UCSD-AML1 (cell line): ENCODE measurements around the gene PLK2.

Experiments
- DNase-seq: peaks from one replicate; lab custom pipeline; 2025; ENCODE audit not compliant: unreplicated experiment; lab: John Stamatoyannopoulos, UW

PLK2 gene

DNA sequence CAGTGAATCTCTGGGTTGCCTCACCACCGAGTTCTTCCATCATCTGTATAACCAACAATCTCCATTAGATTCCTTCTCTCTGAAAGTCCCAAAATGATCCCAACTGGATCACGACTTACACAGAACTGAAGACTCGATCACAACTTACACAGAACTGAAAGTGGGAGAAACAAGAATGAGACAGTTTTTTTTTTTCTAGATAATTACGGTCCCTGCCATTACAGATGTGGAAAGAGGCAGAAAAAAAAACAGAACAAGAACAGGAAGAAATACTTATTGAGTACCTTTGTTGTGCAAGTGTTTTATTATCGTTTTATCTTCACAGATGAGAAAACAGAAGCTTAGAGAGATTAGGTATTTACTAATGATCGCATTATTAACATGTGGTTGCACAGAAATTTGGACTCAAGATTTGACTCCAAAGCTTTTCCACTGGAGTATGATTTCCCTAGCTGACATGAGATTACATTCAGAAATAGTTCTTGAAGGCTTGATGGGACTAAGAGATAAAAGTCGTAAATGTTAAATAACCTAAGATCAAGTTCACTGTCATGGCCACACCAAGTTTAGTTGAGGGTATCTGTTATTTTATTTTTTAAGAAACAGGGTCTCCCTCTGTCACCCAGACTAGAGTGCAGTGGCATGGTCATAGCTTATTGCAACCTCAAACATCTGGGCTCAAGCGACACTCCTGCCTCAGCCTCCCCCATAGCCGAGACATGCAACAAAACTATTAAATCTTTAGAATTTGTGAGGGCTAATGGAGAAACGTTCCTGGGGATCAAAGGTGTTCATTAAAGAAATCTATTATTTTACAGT is 8.9 kb downstream of the PLK2 start:
- no peak for DNase-seq

DNA sequence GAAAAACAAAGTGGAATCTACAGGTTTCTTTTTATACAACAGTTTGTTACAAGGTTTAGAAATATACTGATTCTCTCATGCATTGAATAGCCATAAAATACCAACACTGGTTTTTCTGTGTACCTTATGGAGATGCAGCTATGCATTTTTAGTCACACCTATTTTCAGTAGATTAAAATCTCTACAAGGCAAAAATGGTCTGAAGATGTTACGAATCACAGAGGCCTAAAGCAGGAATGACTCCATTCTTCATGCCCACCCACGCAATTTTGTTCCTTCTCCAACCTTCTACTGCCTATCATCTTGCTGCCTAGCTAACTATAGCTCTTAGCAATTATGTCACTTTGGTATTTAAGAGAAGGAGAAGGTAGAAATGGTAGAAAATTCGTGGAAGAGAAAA is 9.9 kb downstream of the PLK2 start:
- no peak for DNase-seq

DNA sequence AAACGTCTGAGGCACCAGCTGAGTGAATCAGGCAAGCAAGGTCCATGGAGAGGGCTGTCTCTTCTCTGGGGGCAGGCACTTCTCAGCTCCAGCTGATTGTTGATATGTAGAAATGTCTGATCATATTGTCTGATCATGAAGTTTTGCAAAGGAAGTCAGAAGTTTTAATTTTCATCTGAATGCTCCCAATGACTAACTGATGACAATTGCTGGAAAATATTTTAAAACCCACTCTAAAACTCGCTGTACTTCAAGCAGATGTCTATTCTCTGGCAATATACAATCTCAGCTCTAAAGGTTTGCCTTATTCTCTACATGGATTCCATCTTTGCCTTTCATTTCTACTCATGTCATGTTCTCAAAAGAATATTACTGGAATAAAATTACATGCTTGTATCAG is 12.7 kb downstream of the PLK2 start:
- no peak for DNase-seq

DNA sequence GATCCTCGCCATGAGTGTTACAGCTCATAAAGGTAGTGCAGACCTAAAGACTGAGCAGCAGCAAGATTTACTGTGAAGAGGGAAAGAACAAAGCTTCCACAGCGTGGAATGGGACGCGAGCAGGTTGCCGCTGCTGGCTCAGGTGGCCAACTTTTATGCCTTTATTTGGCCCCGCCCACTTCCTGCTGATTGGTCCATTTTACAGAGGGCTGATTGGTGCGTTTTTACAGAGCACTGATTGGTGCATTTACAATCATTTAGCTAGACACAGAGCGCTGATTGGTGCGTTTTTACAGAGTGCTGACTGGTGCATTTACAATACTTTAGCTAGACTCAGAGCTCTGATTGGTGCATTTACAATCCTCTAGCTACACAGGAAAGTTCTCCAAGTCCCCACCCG is 13.9 kb downstream of the PLK2 start:
- DNase-seq, result no peak

DNA sequence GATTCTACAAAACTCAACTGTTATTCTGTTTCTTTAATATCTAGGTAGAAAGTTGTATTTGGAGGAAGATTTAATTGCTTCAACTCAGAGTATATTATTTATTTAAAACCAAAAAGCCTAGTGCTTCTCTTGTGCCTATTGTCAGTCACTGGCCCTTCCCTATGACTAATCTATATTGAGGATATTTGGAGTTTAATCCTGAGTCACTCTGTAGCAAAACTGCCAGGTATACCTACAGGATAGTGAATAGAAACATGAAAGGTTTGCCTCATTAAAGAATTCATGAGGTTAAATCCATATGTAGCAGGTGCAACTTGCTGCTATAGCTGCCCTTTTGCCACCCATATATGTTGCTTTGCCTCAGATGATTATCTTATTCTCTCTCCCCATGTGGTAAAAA is 15.1 kb downstream of the PLK2 start:
- no peak for DNase-seq

DNA sequence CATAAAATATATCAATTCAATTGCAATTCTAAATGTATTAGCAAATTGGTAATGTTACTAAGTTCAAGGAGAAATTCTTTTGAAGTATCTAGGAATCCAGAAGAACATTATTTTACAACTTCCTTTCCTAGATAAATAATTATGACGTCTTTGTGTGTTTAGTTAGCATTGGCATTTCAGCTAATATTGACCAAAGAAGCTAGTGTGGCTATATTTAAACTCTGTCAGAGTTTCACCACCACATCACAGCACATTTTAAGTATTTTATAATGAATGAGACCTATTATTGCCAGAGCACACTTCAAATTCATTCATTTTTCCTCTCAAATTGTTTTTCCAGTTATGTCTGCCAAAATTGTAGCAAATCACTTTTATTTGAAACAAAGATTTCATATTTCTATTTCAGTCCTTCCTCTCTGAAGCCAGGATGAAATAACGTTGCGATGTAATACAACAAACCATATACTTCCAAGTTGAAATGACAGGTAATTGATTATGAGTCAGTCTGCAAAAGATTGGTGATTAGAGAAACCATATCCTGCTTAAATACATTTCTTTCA is 18.9 kb downstream of the PLK2 start:
- no peak for DNase-seq

DNA sequence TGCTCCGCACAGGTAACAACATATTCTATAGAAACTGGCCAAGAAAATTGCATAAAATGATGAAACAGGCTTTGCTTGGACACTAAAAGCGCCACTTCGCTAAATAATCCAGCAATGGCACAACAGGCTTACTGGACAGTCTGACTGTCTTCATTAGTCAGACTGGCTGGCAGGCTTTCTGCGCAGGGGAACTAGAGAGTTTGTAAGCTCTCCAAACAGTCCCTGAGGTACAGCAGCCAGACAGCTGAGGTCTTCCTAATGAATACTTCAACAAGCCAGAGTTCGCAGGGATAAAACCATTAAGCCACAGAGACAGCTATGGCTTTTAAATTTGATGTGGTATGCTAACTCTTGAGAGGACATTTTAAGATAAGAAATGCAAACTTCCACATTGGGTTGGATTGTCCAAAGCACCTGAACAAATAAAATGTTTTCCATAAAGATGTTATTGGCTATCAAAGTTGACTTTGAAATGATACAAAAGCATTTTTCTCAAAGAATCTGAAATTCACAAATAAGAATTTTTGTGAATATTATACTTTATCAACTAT is 20.7 kb downstream of the PLK2 start:
- no peak for DNase-seq

DNA sequence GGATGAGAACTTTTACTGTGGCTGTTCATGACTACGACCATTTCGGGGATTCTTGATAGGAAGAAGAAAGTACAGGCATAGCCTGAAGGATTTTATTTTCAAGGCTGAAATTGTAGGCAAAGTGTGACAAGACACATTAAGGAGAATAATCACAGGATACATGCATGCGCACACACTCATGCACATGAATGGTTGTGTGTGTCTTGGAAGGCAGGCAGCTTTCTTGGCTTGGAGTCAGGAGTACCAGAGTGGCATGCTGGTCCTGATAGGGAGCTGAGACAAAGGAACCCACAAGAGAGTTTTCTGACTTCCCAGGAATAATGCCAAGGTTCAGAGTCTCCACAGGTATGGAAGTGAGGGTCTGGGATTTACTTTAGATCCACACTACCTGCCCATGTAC is 22.2 kb downstream of the PLK2 start:
- no peak for DNase-seq

DNA sequence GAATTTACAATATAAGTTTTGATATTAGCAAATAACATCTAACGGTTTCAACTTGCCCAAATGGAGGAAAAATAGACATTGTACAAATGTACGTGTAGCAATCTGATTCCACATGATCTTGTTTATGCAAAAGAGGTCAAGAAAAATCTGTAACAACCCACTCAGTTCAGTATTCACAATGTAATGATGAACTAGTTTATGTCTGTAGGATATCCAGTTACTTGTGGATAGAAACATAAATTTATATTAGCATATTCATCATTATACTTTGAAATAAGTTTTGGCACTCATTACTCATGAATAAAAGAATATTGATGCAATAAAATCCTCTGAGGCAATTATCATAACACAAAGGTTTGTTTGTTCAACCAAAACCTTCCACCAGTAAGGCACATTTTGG is 28.1 kb downstream of the PLK2 start:
- DNase-seq, result no peak

DNA sequence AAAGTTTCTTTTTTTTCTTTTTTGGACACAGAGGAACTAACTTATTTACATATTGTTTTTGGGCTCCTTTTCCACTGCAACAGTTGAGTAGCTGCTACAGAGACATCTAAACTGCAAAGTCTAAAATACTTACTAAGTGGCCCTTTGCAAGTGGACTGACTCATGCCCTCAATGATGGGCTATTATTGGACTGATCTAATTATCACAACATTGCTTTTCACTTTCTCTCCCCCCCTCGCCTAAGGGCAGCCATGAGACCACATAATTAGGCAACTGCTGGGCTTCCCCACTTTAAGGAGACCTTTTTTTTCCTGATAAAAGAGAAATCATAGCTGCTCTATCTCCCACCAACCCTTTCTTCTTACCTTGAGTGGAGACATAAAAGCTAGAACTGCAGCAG is 47.0 kb downstream of the PLK2 start:
- DNase-seq, result no peak

DNA sequence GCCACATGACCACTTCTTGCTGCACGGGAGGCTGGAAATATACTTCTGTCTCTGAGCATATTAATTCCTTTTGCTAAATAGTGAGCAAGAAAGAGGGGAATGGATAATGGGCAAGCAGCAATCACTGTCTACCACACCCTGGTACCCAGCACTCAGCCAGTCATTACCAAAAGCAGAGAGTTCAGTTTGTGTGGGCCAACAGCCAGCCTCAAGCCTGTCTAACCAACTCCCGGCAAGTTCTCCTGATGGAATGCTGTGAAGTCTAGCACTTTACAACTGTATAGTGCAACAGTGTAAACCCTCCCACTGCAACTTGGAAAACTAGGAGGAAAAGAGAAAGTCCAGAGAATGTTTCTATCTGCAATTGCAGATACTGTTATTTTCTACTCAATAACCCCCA is 47.8 kb downstream of the PLK2 start:
- no peak for DNase-seq

DNA sequence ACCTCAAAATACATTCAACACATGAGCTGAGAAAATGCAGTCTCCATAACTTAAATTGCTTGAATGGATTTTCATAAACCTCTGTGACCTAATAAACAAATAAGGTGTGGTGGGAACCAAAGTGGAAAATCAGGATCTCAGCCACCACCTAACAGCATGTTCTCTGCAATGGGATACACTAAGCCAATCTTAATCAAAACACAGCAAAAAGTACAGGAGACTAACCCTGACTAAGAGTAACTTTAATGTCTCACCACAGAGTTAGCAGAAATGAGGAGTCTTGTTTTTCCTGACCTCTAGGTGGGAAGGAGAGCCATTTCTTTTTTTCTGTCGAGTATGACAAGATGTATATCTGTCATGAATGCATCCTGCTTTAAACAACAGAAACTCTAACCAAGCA is 48.5 kb downstream of the PLK2 start:
- DNase-seq, result no peak

DNA sequence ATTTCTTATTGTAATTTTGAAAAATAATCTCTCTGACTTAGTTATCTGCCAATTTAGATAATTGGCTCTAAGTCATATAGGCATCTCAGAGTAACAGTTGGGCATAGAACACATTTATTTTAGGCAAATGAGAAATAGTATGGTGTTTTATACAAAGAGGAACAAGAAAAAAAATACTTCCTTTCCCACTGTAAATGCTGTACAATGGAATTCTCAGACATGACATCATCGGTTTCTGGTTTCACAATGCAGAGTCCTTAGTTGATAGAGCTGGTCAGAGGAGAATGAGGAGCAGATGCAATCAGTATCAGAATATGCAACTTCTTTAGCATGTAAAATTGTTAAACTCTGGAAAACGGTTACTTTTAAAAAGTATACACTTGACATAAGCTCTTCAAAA is 49.4 kb downstream of the PLK2 start:
- DNase-seq, result no peak

DNA sequence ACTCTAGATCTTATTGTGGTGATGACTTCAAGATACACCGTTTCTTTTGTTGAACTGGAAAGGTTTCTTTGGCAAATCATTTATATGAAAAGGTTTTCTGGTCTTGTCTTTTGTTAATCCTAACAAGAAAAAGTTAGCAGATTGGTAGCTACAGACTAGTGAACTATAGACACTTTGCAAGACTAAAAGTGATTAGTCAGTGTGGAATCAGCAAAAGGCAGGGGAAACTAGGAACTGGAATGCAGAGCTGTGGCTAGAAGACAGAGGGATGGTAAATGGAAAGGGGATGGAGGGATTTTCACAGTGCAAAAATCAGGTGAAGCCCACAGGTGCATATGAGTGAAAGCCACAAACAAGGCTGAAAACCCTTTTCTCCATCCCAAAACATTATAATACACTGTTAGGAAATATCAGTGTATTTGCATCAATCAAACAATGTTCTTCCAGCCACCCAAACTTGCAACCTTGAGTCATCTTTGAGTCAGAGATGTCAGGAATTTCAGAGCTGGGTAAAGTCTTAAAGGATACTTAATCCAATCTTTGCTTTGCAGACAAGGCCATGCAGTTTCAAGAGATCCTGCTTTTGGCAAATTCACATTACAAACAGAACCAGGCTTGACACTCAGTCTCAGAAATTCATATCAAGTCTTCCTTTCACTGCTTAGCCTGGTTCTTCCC is 52.7 kb downstream of the PLK2 start:
- DNase-seq, result no peak

DNA sequence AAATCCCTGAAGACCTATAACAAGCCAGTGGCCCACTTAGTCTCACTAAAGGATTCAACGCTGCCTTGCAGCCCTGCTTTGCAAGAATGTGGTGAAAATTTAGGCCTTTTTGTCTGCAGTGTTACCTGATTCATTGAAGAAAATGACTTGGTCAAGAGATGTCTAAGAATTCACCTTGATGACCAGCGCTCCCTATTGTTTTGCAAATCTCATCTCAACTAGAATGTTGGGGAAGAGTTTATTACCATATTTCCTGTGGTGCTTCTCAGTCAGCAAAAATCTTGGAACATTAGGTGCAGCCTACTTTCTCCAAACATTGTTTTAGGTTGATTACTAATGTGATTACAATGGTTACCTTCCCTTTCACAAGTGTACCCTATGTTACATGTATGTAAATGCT is 53.5 kb downstream of the PLK2 start:
- no peak for DNase-seq

DNA sequence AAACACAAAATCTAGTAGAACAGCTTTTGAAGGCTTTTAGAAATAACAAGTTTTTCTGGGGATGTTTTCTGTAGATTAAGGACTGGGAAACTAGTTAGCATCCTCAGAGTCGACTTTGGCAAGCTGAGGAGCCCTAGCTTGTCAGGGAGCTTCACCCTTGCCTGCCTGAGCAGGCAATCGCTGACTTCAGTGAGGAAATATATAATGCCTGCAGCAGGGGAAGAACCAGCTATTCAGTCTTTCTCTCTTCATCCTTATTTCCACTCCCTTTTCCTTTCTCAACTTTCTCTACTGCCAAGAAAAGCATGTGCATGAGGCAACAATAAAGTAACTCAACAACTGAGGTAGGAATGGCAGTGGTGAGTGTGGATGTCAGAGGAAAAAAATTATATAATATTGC is 54.7 kb downstream of the PLK2 start:
- DNase-seq, result no peak

DNA sequence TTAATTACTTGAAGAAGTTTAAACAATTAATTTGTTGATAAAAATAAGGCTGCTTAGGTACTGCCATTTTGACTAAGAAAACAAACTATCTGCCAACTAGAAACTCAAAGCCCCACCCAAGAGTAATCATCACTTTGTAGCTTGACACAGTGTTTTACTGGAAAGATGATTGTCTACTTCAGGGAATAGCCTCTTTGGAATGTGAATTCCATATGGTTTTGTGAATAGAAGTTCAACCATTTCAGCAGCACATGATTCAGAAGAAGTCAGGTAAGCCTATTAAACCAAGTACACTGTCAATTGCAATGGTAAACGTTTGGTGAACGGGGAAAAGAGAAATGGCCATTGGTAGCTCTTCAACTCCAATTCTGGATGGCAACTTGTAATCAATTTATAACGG is 55.2 kb downstream of the PLK2 start:
- no peak for DNase-seq
